T follicular helper cell (primary cell): ENCODE measurements around the gene LPIN1.
A peak's percentile ranks its signal among the peaks of the same experiment; 100 is the strongest.
"Not testable (repeated sequence)": the region's sequence is repeated elsewhere in the genome, so short reads cannot be mapped to it uniquely, and the experiment has no call there.

Source experiments
- DNase-seq: peaks from one replicate; pipeline ENCODE4 v3.0.0-alpha.2; 2020; ENCODE audit warnings: low read depth

LPIN1 gene

DNA sequence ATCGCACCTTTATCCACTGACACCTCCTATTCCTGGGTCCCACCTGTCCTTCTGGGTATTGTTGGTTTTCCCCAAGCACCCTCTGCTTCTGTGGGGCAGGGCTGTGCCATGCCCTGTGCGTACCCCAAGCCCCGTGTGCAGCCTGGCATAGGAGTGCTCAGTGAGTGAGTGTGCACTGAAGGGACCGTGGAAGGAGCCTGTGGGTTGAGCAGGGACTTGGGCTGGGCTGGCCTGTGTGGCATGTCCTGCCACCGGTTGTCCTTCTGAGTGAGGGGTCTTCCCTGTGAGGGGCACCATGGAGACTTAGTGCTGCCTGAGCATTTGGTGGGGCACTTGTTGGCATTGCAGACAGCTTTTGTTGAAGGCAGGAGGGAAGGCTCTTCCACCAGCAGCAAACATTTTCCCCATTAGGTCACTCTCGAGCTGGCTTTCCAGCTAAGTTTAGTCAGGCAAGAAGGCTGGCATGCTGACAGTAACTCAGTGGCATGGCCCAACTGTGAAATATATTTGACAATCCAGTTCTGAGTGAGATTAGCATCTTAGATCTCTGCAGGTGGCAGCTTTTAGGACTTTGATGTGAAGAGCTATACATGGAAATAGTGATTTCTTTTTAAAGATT lies 64.7 kb downstream of the LPIN1 start:
- DNase-seq: no peak

- no peak for DNase-seq
Observed at GRCh38 chr2:11812466-11813248, 66.2 kb downstream of the LPIN1 start.

DNA sequence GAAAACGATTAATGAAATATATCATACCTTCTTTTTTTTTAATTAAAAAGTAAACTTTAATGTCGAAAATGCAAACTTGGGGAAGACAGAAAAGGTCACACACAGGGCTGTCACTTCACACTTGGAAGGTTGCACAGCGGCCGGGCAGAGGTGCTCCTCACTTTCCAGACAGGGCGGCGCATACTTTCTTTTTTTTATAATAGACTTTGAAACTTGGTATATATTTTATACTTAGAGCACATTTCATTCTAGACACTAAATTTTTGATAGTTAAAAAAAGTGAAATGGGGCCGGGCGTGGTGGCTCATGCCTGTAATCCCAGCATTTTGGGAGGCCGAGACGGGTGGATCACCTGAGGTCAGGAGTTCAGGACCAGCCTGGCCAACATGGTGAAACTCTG lies 66.9 kb downstream of the LPIN1 start:
- DNase-seq: not testable (repeated sequence)

DNA sequence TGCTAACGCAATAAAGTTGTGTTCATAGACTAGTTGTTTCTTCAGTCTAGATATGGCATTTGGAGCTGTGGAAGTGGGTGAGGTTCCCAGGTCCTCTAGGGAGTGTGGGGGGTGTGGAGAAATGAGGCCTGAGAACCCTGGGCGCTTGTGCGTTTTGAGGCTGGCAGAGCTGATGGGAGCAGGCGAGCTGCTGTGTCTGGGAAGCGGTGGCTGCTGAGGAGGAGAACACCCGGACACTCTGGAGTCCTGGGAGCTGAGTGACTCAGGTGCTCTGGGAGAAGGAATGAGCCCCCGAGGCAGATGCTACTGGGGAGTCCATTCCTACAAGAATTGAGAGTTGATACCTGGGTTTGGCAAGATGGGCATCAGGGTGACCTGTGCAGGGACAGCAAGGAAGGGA lies 67.5 kb downstream of the LPIN1 start:
- no peak for DNase-seq

DNA sequence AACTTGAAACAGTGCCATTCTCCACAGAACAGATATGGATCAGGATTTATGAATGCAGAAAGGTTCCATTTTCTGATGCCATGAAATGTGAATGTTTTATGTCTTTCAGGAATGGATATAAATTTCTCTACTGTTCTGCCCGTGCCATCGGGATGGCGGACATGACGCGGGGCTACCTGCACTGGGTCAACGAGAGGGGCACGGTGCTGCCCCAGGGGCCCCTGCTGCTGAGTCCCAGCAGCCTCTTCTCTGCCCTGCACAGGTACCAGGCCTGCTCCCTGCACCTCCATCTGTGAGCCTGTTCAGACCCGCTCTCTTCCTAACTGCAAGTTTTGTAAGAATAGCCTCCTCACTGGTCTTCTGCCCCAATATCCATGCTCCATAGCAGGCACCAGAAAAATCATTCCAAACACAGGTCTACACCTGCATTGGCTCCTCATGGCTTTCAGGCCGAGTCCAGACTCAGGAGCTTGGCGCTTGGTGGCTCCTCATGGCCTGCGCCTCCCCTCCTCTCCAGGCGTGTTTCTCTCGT lies 68.6 kb downstream of the LPIN1 start:
- no peak for DNase-seq

- not testable (repeated sequence) for DNase-seq
Observed at GRCh38 chr2:11816935-11817334, 70.5 kb downstream of the LPIN1 start.

- no peak for DNase-seq
Observed at GRCh38 chr2:11819235-11819729, 72.8 kb downstream of the LPIN1 start.

GRCh38 chr2:11820650-11821049 lies 74.2 kb downstream of the LPIN1 start:
- no peak for DNase-seq

DNA sequence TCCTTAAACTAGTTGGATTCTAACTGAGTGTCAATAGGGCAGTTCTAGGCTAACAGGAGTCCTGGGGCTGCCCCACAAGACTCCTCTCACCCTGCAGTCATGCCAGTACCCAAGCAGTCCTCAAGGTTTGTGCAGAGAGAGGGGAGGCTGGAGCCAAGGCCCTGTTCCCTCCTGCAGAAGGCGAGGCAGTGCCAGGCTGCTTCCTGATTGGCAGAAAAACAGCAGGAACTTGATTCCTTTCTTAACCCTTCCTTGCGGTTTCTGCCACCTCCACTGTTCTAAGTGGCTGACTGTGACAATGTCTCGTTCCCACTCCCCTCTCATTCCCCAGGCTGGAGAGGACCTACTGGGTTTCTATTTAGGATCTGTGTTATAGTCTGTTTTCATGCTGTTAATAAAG lies 75.3 kb downstream of the LPIN1 start:
- DNase-seq: no peak

- not testable (repeated sequence) for DNase-seq
Observed at GRCh38 chr2:11822359-11822745, 75.9 kb downstream of the LPIN1 start.

- no peak for DNase-seq
Observed at GRCh38 chr2:11822746-11823451, 76.5 kb downstream of the LPIN1 start.

GRCh38 chr2:11824901-11825828 lies 78.7 kb downstream of the LPIN1 start:
- no peak for DNase-seq

- DNase-seq: no peak
Observed at GRCh38 chr2:11827547-11827946, 81.1 kb downstream of the LPIN1 start.

GRCh38 chr2:11828933-11829323 lies 82.5 kb downstream of the LPIN1 start:
- no peak for DNase-seq

DNA sequence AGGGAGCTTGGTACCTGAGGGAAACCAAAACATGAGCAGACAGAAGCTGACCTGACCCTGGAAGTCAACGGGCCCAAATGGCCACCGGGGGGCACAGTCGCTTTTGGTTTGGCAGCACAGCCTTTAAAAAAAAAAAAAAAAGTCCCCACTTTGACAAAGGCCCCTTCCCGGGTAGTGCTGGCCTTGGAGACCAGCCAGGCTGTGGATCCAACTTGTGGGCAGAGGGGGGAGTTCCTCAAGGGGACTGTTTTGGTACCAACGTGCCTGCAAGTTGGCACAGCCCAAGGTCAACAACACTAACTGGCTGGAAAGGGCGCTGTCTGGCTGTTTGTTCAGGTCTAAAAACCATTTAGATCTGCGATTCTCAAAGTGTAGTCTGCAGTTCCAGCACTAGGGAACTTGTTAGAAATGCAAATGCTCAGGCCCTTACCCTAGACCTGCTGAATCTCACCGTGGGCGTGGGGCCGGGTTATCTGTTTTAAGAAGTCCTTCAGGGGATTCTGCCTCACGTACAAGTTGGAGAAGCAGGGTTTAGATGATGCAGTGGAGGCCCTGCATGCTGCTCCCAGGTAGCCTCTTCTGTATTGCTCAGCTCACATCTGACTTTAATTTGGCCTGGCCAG lies 83.0 kb downstream of the LPIN1 start:
- peak; percentile 49 for DNase-seq

GRCh38 chr2:11829947-11830707 lies 83.7 kb downstream of the LPIN1 start:
- DNase-seq: peak; percentile 21

- no peak for DNase-seq
Observed at GRCh38 chr2:11830708-11831301, 84.4 kb downstream of the LPIN1 start.

DNA sequence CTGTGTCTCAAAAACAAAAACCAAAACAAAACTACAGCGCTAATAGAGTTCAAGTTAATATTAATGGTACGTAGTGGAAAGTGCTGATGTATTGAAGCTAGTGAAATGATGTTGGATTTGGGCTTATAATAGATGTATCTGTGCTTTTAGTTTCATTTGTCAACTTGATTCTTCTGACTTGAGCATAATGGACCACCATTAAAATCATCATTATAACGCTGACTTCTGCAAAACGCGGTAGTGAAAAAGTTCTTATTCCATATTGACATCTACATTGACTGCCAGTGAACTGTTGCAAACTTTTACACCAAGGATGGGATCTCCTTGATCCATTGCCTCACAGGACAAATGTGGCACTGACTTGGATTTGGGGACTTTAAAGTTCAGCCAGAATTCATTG lies 85.0 kb downstream of the LPIN1 start:
- DNase-seq: no peak

GRCh38 chr2:11832531-11832930 lies 86.1 kb downstream of the LPIN1 start:
- DNase-seq: no peak

DNA sequence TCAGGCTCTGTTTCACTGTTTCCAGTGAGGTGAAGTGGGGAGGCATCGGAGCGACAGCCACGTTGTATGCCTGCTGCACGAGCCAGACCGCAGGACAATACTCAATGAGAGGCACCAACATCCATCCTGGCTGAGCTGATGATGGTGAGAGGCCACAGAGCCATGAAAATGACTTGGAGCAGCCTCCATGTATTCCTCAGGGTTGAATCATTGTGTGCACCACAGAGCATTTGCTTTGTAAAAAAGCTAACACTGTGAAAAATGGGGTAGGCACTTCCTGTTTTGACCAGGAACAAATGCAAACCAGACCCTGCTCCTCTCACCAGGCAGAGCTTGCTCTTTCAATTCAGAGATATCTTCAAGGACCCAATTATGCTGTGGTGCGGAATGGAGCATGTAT lies 87.2 kb downstream of the LPIN1 start:
- DNase-seq: no peak
